BJ (cell line): ENCODE data around the gene DDIT3. TPM values are rescaled to one million over a fixed set of nuclear protein-coding genes. Genes with fewer than 3 reads are reported as not detected.

ENCODE experiments used
- CTCF ChIA-PET: fragments of 350-600 bp; formaldehyde crosslinking; extraction: SDS; loops from one replicate; lab custom pipeline; 2021; ENCODE audit warnings: antibody characterized with exemption, inconsistent platforms; lab: Yijun Ruan, JAX
- POLR2A ChIA-PET: fragments of 300-600 bp; sonication (Branson Sonifier 250); formaldehyde crosslinking; extraction: SDS; loops from one replicate; lab custom pipeline; 2021; ENCODE audit warnings: antibody characterized with exemption; lab: Charles Lee
- DNase-seq: peaks from one replicate; pipeline ENCODE4 v3.0.0-alpha.2; 2011; ENCODE audit warnings: low read depth
- H3K27me3 ChIP-seq: 2 replicates; pipeline ENCODE4 v1.6.0; 2011; ENCODE audit warnings: low read length; ENCODE audit not compliant: control insufficient read depth, insufficient read depth
- H3K36me3 ChIP-seq: 2 replicates; pipeline ENCODE4 v1.5.1; 2011; ENCODE audit warnings: low read length; ENCODE audit not compliant: control insufficient read depth, insufficient read depth
- H3K4me3 ChIP-seq: 2 replicates; pipeline ENCODE4 v1.5.1; 2011; ENCODE audit warnings: low read depth, mild to moderate bottlenecking, control low read depth, low read length
- polyA plus RNA-seq: library from polyadenylated mRNA; depleted of rRNA; stranded (reverse); fragments of >200 nt; gene quantifications from 2 replicates; pipeline ENCODE4 v1.2.3, GENCODE V29; 2011
- TF ChIP-seq, protein P1 (sequence below): IDR thresholded peaks from 2 replicates; pipeline ENCODE4 v1.5.1; 2011; ENCODE audit warnings: low read depth, mild to moderate bottlenecking, control low read depth, inconsistent platforms, low read length, moderate library complexity; ENCODE audit not compliant: insufficient read depth

DDIT3 gene
- polyA plus RNA-seq, 1 experiment: 65.4 TPM

DNA sequence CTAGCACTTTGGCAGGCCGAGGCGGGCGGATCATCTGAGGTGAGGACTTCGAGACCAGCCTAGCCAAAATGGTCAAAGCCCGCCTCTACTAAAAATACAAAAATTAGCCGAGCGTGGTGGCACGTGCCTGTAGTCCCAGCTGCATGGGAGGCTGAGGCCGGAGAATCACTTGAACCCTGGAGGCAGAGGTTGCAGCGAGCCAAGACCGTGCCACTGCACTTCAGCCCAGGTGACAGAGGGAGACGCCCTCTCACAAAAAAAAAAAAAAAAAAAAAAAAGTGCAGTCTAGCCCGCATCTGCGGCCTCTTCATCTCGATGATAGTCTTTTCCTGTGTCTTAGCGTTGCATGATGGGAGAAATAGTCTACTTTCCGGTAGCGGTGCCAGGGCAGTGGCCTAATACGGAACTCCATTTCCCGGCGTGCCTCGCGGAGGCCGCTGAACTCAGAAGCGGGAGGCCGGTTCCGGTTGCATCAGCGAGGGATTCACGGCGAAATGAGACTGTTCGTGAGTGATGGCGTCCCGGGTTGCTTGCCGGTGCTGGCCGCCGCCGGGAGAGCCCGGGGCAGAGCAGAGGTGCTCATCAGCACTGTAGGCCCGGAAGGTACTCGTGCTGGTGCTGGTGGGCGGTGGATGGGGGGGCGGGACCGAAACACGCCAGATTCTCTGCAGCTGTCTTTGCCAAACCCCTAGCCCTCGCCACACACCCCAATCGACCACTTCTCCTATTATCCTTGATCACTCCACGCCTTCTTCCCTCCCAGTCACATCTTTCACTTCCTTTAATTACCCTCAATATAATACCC is 32.5 kb downstream of the DDIT3 start, which contains the start of gene MARS1:
TSS of gene MARS1 (plus strand) at position 472 of the 805 bp plus-strand sequence. CDS start at position 495, 23 bp downstream.
- ChIA-PET CTCF (interaction anchor here (1.1 to 1.2 kb wide), 2 partner anchors 25 to 29 kb away, joined by 3 to 4 read pairs; partner anchors contain the start of gene GLI1), POLR2A (no interaction called here)
- DNase-seq: peak; percentile 92
- Histone ChIP-seq H3K27me3 (no peaks in the 10 kb centered on the region), H3K36me3 (peaks cover 10% of the 10 kb centered on the region), H3K4me3 (peak within 1 kb of the TSS; percentile 96)
- TF ChIP-seq, protein P1, sequence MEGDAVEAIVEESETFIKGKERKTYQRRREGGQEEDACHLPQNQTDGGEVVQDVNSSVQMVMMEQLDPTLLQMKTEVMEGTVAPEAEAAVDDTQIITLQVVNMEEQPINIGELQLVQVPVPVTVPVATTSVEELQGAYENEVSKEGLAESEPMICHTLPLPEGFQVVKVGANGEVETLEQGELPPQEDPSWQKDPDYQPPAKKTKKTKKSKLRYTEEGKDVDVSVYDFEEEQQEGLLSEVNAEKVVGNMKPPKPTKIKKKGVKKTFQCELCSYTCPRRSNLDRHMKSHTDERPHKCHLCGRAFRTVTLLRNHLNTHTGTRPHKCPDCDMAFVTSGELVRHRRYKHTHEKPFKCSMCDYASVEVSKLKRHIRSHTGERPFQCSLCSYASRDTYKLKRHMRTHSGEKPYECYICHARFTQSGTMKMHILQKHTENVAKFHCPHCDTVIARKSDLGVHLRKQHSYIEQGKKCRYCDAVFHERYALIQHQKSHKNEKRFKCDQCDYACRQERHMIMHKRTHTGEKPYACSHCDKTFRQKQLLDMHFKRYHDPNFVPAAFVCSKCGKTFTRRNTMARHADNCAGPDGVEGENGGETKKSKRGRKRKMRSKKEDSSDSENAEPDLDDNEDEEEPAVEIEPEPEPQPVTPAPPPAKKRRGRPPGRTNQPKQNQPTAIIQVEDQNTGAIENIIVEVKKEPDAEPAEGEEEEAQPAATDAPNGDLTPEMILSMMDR: no peak

DNA sequence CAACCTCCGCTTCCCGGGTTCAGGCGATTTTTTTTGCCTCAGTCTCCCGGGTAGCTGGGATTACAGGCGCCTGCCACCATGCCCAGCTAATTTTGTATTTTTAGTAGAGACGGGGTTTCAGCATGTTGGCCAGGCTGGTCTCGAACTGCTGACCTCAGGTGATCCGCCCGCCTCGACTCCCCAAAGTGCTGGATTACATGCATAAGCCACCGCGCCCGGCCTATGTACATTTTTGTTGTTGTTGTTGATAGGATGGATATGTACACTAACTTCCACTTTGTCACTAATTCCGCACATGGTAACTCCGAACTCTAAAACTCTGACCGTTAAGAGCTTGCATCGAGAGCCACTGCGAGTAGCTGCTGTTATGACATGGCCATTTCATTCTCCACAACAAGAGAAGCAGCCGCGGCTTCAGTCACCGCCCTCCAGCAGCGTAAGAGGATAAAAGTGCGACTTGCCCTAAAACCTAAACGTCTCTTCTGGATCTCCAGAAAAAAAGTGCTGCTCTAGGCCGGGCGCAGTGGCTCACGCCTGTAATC is 33.2 kb downstream of the DDIT3 start:
- H3K4me3 ChIP-seq: peak overlapping the region; percentile 30; the same call in 1 of the 2 replicates
- ChIA-PET POLR2A (no interaction called here), CTCF (interaction anchor here (1.1 kb wide), 1 partner anchor 28 kb away, joined by 4 read pairs; the partner anchor contains the start of gene GLI1)
- H3K27me3 ChIP-seq: no peaks in the 10 kb centered on the region
- TF ChIP-seq, protein P1: no peak
- no peak for DNase-seq
- H3K36me3 ChIP-seq: peaks cover 7% of the 10 kb centered on the region

DNA sequence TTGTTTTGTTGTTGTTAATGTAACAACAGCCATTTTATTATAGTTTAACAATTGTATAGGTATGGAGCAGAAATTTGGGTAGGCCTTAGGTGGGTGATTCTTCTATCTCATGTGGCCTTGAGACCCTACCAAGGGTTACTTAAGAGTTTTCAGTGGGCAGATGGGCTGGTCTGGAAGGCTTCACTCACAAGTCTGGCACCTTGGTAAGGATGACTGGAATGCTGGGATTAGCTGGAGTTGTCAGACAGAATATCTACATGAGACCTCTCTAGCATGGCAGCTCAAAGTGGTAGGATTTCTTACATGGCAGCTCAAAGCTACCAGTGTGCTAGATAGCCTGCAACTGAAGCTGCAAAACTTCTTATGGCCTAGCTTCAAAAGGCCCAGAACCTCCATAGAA is 34.6 kb downstream of the DDIT3 start:
- Histone ChIP-seq H3K36me3 (peaks cover 5% of the 10 kb centered on the region), H3K4me3 (no peak overlapping the region), H3K27me3 (no peaks in the 10 kb centered on the region)
- DNase-seq: no peak
- POLR2A ChIA-PET: no interaction called here
- CTCF ChIA-PET: interaction anchor here (0.6 to 2.1 kb wide), 5 partner anchors 22 to 1296 kb away, joined by 3 to 12 read pairs (median 4); partner anchors contain the start of genes INHBE and SMARCC2
- TF ChIP-seq, protein P1: no peak

DNA sequence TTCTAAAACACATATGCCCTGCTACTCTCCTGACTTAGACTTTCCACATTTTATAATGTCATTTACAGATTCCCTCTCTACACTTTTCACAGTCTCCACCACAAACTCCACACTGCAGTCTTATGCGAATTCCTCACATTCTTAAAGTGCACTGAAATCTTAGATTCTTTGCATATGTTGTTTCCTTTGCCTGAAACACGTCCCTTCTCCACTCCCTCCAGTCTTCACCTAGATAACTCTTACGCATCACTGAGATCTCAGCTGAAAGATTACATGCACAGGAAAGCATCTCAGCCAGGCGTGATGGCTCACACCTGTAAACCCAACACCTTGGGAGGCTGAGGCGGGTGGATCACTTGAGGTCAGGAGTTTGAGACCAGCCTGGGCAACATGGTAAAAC is 36.8 kb downstream of the DDIT3 start:
- no peaks in the 10 kb centered on the region for H3K36me3 ChIP-seq
- DNase-seq: peak; percentile 45
- TF ChIP-seq, protein P1: no peak
- H3K27me3 ChIP-seq: no peaks in the 10 kb centered on the region
- CTCF ChIA-PET: interaction anchor here (1.0 to 1.9 kb wide), 2 partner anchors 23 to 30 kb away, joined by 3 to 6 read pairs; no protein-coding TSS in a partner anchor
- POLR2A ChIA-PET: interaction anchor here (0.6 kb wide), 1 partner anchor 8 kb away, joined by 4 read pairs; no protein-coding TSS in a partner anchor
- no peak overlapping the region for H3K4me3 ChIP-seq

DNA sequence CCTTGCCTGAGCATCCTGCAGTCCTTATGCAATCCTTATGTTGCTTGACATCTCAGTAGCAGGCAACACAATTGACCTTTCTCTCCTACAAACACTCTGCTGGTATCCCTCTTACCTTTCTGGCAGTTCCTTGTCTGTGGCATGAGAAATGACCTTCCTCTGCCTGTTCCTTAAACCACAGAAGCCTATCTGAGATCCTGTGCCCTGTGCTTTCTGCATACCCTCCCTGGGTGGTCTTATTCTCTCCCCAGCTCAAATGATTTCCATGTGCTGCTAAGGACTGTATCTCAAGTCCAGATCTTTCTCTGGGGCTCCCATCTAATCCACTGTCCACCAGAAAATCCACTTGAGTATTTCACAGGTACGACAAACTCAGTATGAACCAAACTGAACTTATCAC is 38.6 kb downstream of the DDIT3 start:
- no peak overlapping the region for H3K4me3 ChIP-seq
- TF ChIP-seq, protein P1: no peak
- POLR2A ChIA-PET: interaction anchor here (0.6 kb wide), 1 partner anchor 813 kb away, joined by 4 read pairs; no protein-coding TSS in a partner anchor
- CTCF ChIA-PET: interaction anchor here (1.9 to 3.1 kb wide), 2 partner anchors 18 to 23 kb away, joined by 5 to 21 read pairs; partner anchors contain the start of gene GLI1
- no peaks in the 10 kb centered on the region for H3K36me3 ChIP-seq
- no peak for DNase-seq
- H3K27me3 ChIP-seq: peaks cover 3% of the 10 kb centered on the region
